Heart right ventricle (tissue), 16 donors: ENCODE results near the gene TMEM9. TPM values are rescaled to one million over a fixed set of nuclear protein-coding genes. Genes with fewer than 3 reads are reported as not detected.
A peak's percentile ranks its signal among the peaks of the same experiment; 100 is the strongest.

ENCODE experiments used
- ATAC-seq, 8 donors: fragments of 200-7000 bp; cut with Tn5 transposase; one replicate each; pipeline ENCODE4 v1.9.1; 2020; ENCODE audit warnings: mild to moderate bottlenecking in 8 of 8, moderate library complexity in 8 of 8, moderate number of reproducible peaks in 1 of 8
- DNase-seq, 2 donors: peaks; one replicate each; pipeline ENCODE4 v3.0.0-alpha.2; 2020
- H3K27ac ChIP-seq, 10 donors: fragments of 200-600 bp; sonication (generic) in 2 of 10; one replicate each; pipeline versions ENCODE4 v1.5.0 to v1.8.0; 2020 to 2022; ENCODE audit warnings: mild to moderate bottlenecking in 3 of 10
- H3K27me3 ChIP-seq, 7 donors: fragments of 200-600 bp; one replicate each; pipeline ENCODE4 v1.8.0; 2021 to 2022; ENCODE audit warnings: mild to moderate bottlenecking in 2 of 7
- H3K36me3 ChIP-seq, 9 donors: fragments of 200-600 bp; sonication (generic) in 1 of 9; one replicate each; pipeline versions ENCODE4 v1.5.0 to v1.8.0; 2020 to 2022; ENCODE audit warnings: mild to moderate bottlenecking in 2 of 9
- H3K4me1 ChIP-seq, 9 donors: fragments of 200-600 bp; sonication (generic) in 1 of 9; one replicate each; pipeline versions ENCODE4 v1.5.0 to v1.8.0; 2020 to 2022; ENCODE audit warnings: mild to moderate bottlenecking in 4 of 9
- H3K4me3 ChIP-seq, 10 donors: fragments of 200-600 bp; sonication (generic) in 2 of 10; one replicate each; pipeline versions ENCODE4 v1.5.0 to v1.8.0; 2020 to 2022; ENCODE audit warnings: mild to moderate bottlenecking in 7 of 10, moderate library complexity in 2 of 10
- H3K9me3 ChIP-seq, 11 donors: fragments of 200-600 bp in 10 of 11; sonication (generic) in 2 of 11; one replicate each; pipeline versions ENCODE4 v1.5.0 to v1.8.0; 2013 to 2022; ENCODE audit warnings: mild to moderate bottlenecking in 2 of 11, control low read depth in 1 of 11, moderate library complexity in 1 of 11
- CTCF ChIP-seq, 9 donors: fragments of 200-600 bp; sonication (generic) in 2 of 9; IDR thresholded peaks; one replicate each; pipeline versions ENCODE4 v1.5.0 to v1.8.0; 2021 to 2022; ENCODE audit warnings: antibody characterized with exemption in 9 of 9, mild to moderate bottlenecking in 5 of 9, moderate library complexity in 1 of 9
- WGBS, 2 donors: extraction: QIAGEN DNeasy Blood & Tissue Kit; methylation state at CpG; one replicate each; pipeline ENCODE4 v1.1.7; 2013; ENCODE audit warnings: inconsistent platforms in 1 of 2; 5-methylcytosine and 5-hydroxymethylcytosine counted together
- intact Hi-C, 10 donors: fragments of 100-400 bp; cut with DNase I; formaldehyde crosslinking; loops; one replicate each; pipeline versions ENCODE4 v1.11.1 to v1.14.2; 2022
- polyA plus RNA-seq, 2 donors: library from polyadenylated mRNA; stranded (reverse); fragments of 200-250 nt; gene quantifications; one replicate each; pipeline ENCODE4 v1.2.3, GENCODE V29; 2013
- total RNA-seq, 10 donors: library from RNA; stranded (reverse); fragmentation: NEBNext Ultra II Directional in 3 of 10; extraction: Animal tissue kit (Norgen Biotek cat#: 25700) in 3 of 10; gene quantifications; one replicate each; pipeline versions ENCODE4 v1.2.1 to v1.2.4, GENCODE V29; 2021 to 2023
- donor health status: Arrhythmogenic right ventricular cardiomyopathy.
- donor health status: ischemic (EF 13 %, LVEDD 7.1; RV severe dilation, severe dysfunction).
- donor health status: healthy with polysubstance abuse.
- donor health status: DM: no; HTN: yes; CAD: no.
- donor health status: DM: no; HTN: no; CAD: no.
- donor health status: ischemic (EF 25% LVEDD 6.9; RV normal size, moderate dysfunction).
- donor health status: ischemic (EF 25% LVEDD 5.7; RV mildly dilated, moderate dysfunction).
- donor health status: healthy.
- donor health status: DM: yes; HTN: yes; CAD: no.
- donor health status: Ischemic cardiomyopathy.
- donor health status: ischemic (EF 35%, LVEDD 5.7; RV mildly dilated, moderate dysfunction).
- donor health status: nonischemic (EF 11% LVEDD 7.7; RV severe dilation, severe dysfunction).
- donor health status: DM: yes; HTN: yes; CAD: no.
- donor health status: PGD.
- donor health status: ischemic (EF 29% LVEDD 5.4; RV normal size, mild dysfunction).
- donor health status: nonischemic (EF 23%, LVEDD 6.1; RV moderate dilation, normal function).

TMEM9 gene
- total and polyA plus RNA-seq, 12 donors, result 19.6 to 49.6 (median 25.4) TPM

GRCh38 chr1:201128962-201129361 is 25.3 kb downstream of the TMEM9 start:
- peaks cover 0 to 2% (median 0%) of the 10 kb centered on the region in 9 donors for H3K36me3 ChIP-seq
- no peaks in the 10 kb centered on the region for H3K4me1 ChIP-seq
- no peaks in the 10 kb centered on the region for H3K9me3 ChIP-seq
- no peak overlapping the region for H3K4me3 ChIP-seq
- H3K27me3 ChIP-seq, result peaks cover 0 to 13% (median 4%) of the 10 kb centered on the region in 7 donors
- WGBS, 2 donors, result 96% methylated on average over 13 of the region's 13 CpGs
- no peak overlapping the region for H3K27ac ChIP-seq
- no peak for DNase-seq
- no peak for ATAC-seq
- no peak for TF ChIP-seq CTCF (IDR thresholded peaks at IDR 0.05)
- intact Hi-C loops, result no loop called here

- Histone ChIP-seq H3K27ac (no peak overlapping the region), H3K4me3 (no peak overlapping the region), H3K27me3 (peaks cover 0 to 17% (median 4%) of the 10 kb centered on the region in 7 donors), H3K9me3 (no peaks in the 10 kb centered on the region), H3K36me3 (no peaks in the 10 kb centered on the region), H3K4me1 (no peaks in the 10 kb centered on the region)
- DNase-seq (no peak), ATAC-seq (no peak)
- TF ChIP-seq CTCF (IDR thresholded peaks at IDR 0.05), result no peak
- 94 to 96% methylated on average over 9 of the region's 9 CpGs for WGBS, 2 donors
- intact Hi-C loops, result no loop called here
Observed at GRCh38 chr1:201128476-201128875, 25.8 kb downstream of the TMEM9 start.

- Histone ChIP-seq H3K4me1 (no peaks in the 10 kb centered on the region), H3K4me3 (no peak overlapping the region), H3K27ac (no peak overlapping the region), H3K27me3 (peaks cover 0 to 22% (median 9%) of the 10 kb centered on the region in 7 donors), H3K36me3 (no peaks in the 10 kb centered on the region), H3K9me3 (no peaks in the 10 kb centered on the region)
- no peak for TF ChIP-seq CTCF (IDR thresholded peaks at IDR 0.05)
- intact Hi-C loops, result no loop called here
- peak in 1 of 8 donors; percentile 56 for ATAC-seq
- no peak for DNase-seq
- WGBS, 2 donors, result 86 to 91% methylated on average over 17 of the region's 17 CpGs
Observed at GRCh38 chr1:201127755-201128455, 26.4 kb downstream of the TMEM9 start.

GRCh38 chr1:201126832-201127754 is 27.2 kb downstream of the TMEM9 start, which contains the start of gene ASCL5:
Gene ASCL5 (minus strand): TSS chr1:201127184. CDS start chr1:201115372, 11,812 bp downstream.
- Histone ChIP-seq H3K9me3 (no peaks in the 10 kb centered on the region), H3K27me3 (peaks cover 0 to 29% (median 12%) of the 10 kb centered on the region in 7 donors), H3K4me3 (no peak within 1 kb of the TSS), H3K36me3 (no peaks in the 10 kb centered on the region), H3K4me1 (no peaks in the 10 kb centered on the region), H3K27ac (no peak within 1 kb of the TSS)
- ATAC-seq (no peak), DNase-seq (no peak)
- intact Hi-C loops, result no loop called here
- WGBS, 2 donors, result 73 to 78% methylated on average over 24 of the region's 24 CpGs
- TF ChIP-seq CTCF (IDR thresholded peaks at IDR 0.05), result no peak
